BLaER1 treated with 17β-estradiol and CSF1 and Interleukin-3, amounts not matched to agents 10 nM and 100 nM (cell line): ENCODE measurements around the gene SCN4A.

Experiments
- H3K27ac ChIP-seq, 11 experiments: shearing (Covaris generic); formaldehyde crosslinking; 2 replicates each; pipeline ENCODE4 v1.8.1; 2022
- H3K27me3 ChIP-seq, 11 experiments: shearing (Covaris generic); formaldehyde crosslinking; 2 replicates each; pipeline ENCODE4 v1.8.1; 2022
- H3K36me3 ChIP-seq, 11 experiments: shearing (Covaris generic); formaldehyde crosslinking; 2 replicates each; pipeline ENCODE4 v1.8.1; 2022
- H3K4me1 ChIP-seq, 10 experiments: shearing (Covaris generic); formaldehyde crosslinking; 2 replicates each; pipeline ENCODE4 v1.8.1; 2022
- H3K4me2 ChIP-seq, 11 experiments: shearing (Covaris generic); formaldehyde crosslinking; 2 replicates each; pipeline ENCODE4 v1.8.1; 2022
- H3K4me3 ChIP-seq, 10 experiments: shearing (Covaris generic); formaldehyde crosslinking; 2 replicates each; pipeline ENCODE4 v1.8.1; 2022
- H3K9ac ChIP-seq, 11 experiments: shearing (Covaris generic); formaldehyde crosslinking; 2 replicates each; pipeline ENCODE4 v1.8.1; 2022
- H3K9me3 ChIP-seq, 11 experiments: shearing (Covaris generic); formaldehyde crosslinking; replicated peaks in 1 of 11; 2 replicates each; pipeline ENCODE4 v1.8.1; 2022
- H4K20me1 ChIP-seq, 11 experiments: shearing (Covaris generic); formaldehyde crosslinking; 2 replicates each; pipeline ENCODE4 v1.8.1; 2022
- Cebpa-rat ChIP-seq, 11 experiments: shearing (Covaris generic); IDR thresholded peaks; 2 replicates each; pipeline ENCODE4 v1.8.1; 2022

Gene SCN4A

DNA sequence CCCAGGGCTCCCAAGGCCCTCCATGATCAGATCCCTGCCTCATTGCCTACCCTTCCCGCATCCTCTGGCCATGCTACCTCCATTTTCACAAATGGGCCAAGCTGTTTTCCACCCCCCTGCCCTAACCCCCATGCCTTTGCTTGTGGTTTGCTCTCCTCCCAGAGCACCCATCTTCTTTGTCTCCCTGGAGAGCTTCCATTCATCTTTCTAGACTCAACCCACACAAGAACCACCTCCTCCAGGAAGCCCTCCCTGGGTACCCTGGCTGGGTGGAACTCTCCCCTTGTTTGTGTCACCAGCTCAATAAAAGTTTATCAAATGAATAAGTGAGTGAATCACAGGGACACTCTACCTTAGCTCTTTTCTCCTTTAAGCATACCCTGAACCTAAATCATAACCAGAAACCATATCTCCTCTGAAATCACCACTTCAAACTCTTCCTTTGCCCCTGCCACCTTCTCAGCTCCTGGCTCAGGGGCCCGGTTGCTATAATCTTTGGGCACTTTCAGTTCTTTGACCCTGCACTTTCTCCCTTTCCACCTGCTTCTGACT is 2.9 kb upstream of the SCN4A start:
- Histone ChIP-seq H3K4me3 (no peak overlapping the region), H3K36me3 (no peaks in the 10 kb centered on the region), H3K27me3 (no peaks in the 10 kb centered on the region), H3K4me1 (peaks cover 17 to 72% (median 67%) of the 10 kb centered on the region in 10 experiments), H3K27ac (no peak overlapping the region), H3K9me3 (no peaks in the 10 kb centered on the region), H3K9ac (no peak overlapping the region), H3K4me2 (peak overlapping the region in 9 of 11 experiments; percentile 39 to 85 (median 58); a peak in 15 of 22 replicates), H4K20me1 (no peaks in the 10 kb centered on the region)
- TF ChIP-seq Cebpa-rat (IDR thresholded peaks at IDR 0.05): no peak

DNA sequence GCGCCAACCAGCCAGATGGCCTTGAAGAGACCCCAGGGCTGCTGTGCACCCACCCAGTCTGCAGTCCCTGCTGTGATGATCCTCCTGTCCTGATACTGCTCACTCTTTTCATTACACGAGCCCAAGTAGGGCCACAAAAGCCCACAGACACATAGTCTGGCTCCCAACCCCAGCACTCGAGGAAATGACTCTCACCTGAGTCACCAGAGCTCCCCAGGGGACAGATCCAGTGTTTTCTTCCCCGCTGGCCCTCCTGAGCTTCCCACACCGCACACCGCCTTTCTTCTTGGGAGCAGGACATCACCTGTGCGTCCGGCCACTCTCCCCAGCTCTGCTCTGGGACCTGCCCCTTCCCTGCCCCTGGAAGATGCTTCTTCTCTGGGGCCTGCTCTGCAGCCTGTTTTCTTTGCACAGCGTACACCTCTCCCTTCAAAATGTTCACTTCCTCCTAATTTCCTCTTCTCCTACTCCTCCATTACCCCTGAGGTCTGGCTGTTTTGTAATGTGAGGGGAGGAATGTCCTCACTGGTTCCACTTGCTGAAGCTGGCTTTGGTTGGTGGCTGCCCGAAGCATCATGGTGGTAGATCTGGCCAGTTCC is 2.0 kb upstream of the SCN4A start:
- Histone ChIP-seq H3K4me2 (peak overlapping the region; percentile 39 to 85 (median 63)), H3K9me3 (no peaks in the 10 kb centered on the region), H3K4me1 (peaks cover 17 to 66% (median 63%) of the 10 kb centered on the region in 10 experiments), H3K36me3 (no peaks in the 10 kb centered on the region), H3K4me3 (no peak overlapping the region), H4K20me1 (no peaks in the 10 kb centered on the region), H3K27me3 (no peaks in the 10 kb centered on the region), H3K27ac (no peak overlapping the region), H3K9ac (peak overlapping the region in 1 of 11 experiments; percentile 7; a peak in 2 of 22 replicates)
- TF ChIP-seq Cebpa-rat (IDR thresholded peaks at IDR 0.05): no peak

DNA sequence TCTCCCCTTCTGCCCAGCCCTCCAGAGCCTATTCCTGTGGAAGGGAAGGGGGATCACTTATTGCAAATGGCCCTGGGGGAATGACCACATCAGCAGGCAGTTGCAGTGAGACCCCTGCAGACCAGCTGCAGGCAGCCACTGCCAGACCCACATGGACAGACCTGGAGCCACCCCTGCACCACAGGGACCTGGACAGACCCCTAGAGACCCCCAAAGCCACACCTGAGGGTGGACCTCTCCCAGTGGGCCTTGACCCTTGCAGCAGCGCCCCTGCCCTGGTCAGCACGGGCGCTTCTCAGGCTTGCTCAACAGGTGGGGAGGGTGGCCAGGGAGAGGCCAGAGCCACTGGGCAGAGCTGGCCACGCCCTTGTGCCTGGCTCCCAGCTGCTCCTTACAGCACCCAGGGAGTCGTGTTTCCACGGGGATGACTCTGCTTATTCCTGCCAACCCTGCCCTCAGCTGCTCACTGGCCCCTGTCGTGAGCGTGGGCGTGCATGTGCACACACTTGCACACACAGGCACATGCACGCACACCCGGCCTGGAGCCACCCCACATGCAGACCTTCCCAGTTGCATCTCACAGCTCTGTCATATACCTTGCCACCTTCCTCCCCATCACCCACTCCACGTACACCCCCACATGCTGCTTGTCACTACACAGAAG is 1.3 kb upstream of the SCN4A start:
- no peaks in the 10 kb centered on the region for H3K9me3 ChIP-seq
- H3K27ac ChIP-seq: no peak overlapping the region
- no peak for TF ChIP-seq Cebpa-rat (IDR thresholded peaks at IDR 0.05)
- H4K20me1 ChIP-seq: no peaks in the 10 kb centered on the region
- H3K4me1 ChIP-seq: peaks cover 17 to 60% (median 56%) of the 10 kb centered on the region in 10 experiments
- H3K9ac ChIP-seq: peak overlapping the region in 1 of 11 experiments; percentile 23; a peak in 2 of 22 replicates
- H3K27me3 ChIP-seq: no peaks in the 10 kb centered on the region
- H3K4me3 ChIP-seq: no peak overlapping the region
- H3K4me2 ChIP-seq: peak overlapping the region; percentile 39 to 85 (median 63)
- H3K36me3 ChIP-seq: no peaks in the 10 kb centered on the region

DNA sequence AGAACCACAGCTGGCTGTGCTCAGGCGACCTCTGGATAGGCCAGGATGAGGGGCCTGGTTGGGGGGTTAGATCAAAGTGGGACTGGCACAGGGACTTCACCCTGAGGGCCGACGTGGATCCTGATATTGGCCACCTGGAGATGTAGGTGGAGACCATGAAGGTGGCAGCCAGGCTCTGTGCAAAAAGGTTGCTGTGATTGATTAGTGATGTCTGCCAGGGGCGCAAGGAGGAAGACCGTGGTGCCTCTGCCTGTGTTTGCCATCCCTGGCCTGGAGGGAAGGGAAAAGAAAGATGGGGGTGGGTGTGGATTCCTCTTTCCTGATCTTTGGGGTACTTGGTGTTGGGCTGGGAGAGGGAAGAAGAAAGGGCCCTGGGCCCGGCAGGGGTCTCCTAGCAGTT is 529 bp upstream of the SCN4A start:
- Histone ChIP-seq H3K27ac (no peak overlapping the region), H3K27me3 (no peaks in the 10 kb centered on the region), H3K4me2 (peak overlapping the region in 7 of 11 experiments; percentile 15 to 85 (median 63); a peak in 10 of 22 replicates), H3K36me3 (no peaks in the 10 kb centered on the region), H3K4me3 (no peak overlapping the region), H4K20me1 (no peaks in the 10 kb centered on the region), H3K4me1 (peaks cover 17 to 52% (median 48%) of the 10 kb centered on the region in 10 experiments), H3K9ac (no peak overlapping the region), H3K9me3 (no peaks in the 10 kb centered on the region)
- no peak for TF ChIP-seq Cebpa-rat (IDR thresholded peaks at IDR 0.05)

DNA sequence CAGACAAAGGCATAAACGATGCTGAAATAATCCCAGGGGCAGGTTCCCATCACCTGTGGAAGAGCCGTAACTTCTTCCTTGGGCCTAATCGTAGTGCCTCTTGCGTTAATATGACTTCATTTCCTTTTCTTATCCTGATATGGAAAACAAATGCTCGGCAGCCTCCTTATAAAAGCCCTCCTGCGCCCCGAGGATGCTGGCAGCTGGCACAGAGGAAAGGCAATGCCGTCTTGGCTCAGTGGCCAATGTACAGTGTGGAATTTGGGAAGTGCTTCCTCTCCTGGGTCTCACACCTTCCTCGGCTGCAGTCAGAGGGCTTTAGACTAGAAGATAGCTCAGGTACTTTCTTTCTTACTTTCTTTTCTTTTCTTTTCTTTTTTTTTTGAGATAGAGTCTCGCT is 3.4 kb downstream of the SCN4A start:
- Histone ChIP-seq H3K27ac (no peak overlapping the region), H3K36me3 (no peaks in the 10 kb centered on the region), H4K20me1 (no peaks in the 10 kb centered on the region), H3K9ac (no peak overlapping the region), H3K4me3 (no peak overlapping the region), H3K27me3 (no peaks in the 10 kb centered on the region), H3K9me3 (no peaks in the 10 kb centered on the region), H3K4me2 (no peak overlapping the region), H3K4me1 (peaks cover 10 to 20% (median 16%) of the 10 kb centered on the region in 10 experiments)
- no peak for TF ChIP-seq Cebpa-rat (IDR thresholded peaks at IDR 0.05)

DNA sequence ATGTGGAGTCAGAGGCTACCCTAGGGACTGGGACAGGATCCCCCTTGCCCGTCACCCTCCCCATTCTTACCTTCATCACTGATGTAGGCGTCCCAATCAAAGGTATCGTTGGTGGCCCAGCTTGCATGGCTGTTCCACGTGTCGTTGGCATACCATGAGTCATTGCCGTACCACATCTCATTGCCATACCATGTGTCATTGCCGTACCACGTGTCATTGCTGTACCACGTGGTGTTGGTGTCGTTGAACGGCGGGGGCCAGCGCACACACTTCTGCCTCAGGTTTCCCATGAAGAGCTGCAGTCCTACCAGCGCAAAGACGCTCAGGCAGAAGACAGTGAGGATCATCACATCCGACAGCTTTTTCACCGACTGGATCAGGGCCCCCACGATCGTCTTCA is 4.8 kb downstream of the SCN4A start:
- H3K9ac ChIP-seq: no peak overlapping the region
- TF ChIP-seq Cebpa-rat (IDR thresholded peaks at IDR 0.05): no peak

DNA sequence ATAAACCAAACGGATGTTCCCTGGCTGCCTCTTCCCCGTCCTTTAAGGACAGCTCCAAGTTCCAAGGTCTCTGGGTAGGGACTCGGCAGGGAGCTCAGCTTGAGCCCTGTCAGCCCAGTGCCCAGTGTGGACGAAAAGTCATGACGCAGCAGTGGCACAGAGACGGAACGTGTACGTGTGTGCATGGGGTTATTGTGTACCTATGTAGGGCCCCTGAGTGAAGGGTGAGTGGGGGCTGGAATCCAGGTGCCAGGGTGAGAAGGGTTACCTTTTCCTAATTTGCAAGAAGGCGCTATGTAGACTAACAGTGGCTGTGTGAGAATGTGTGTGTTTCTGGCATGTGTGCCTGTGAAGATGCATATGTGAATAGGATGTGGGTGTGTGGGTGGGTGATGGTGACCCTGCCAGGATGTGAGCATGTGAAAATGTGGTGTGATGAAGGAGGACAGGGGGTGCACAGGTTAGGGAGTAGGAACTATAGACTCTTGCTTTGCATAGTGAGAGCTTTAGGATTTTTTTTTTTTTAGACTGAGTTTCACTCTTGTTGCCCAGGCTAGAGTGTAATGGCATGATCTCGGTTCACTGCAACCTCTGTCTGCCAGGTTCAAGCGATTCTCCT is 6.0 kb downstream of the SCN4A start:
- Histone ChIP-seq H3K4me3 (no peak overlapping the region), H3K27me3 (no peaks in the 10 kb centered on the region), H3K9ac (no peak overlapping the region), H3K36me3 (no peaks in the 10 kb centered on the region), H3K9me3 (no peaks in the 10 kb centered on the region), H3K27ac (no peak overlapping the region), H3K4me2 (peak overlapping the region in 5 of 11 experiments; percentile 17 to 28 (median 24); a peak in 5 of 22 replicates), H3K4me1 (peaks cover 0 to 18% (median 7%) of the 10 kb centered on the region in 10 experiments; a peak in 13 of 20 replicates), H4K20me1 (no peaks in the 10 kb centered on the region)
- TF ChIP-seq Cebpa-rat (IDR thresholded peaks at IDR 0.05): no peak

More for the DNA sequence above, 4.8 kb downstream of the SCN4A start:
- Histone ChIP-seq H3K9me3 (no peaks in the 10 kb centered on the region), H3K36me3 (no peaks in the 10 kb centered on the region), H4K20me1 (no peaks in the 10 kb centered on the region), H3K27me3 (no peaks in the 10 kb centered on the region), H3K4me2 (no peak overlapping the region), H3K4me1 (peaks cover 0 to 9% (median 7%) of the 10 kb centered on the region in 10 experiments; a peak in 13 of 20 replicates), H3K4me3 (no peak overlapping the region), H3K27ac (no peak overlapping the region)

DNA sequence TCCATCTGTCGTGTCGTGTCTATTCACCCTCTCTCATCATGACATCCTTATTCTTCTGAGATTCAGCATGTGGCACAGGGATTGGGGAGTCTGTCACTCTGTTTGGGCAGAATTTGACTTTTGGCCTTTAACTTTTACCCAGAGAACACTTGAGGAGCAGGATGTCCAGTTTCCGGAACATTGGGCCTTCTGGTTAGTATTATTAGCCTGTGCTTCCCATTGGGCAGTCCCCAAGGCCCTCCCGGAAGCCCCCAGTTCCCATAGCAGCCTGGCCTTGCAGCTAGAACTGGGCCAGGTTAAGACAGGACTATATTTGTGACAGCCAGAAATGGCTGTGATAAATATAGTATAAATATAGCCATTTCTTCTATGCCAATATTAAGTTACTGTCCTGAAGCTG is 9.6 kb downstream of the SCN4A start:
- Histone ChIP-seq H3K27me3 (no peaks in the 10 kb centered on the region), H3K4me3 (no peak overlapping the region), H4K20me1 (no peaks in the 10 kb centered on the region), H3K27ac (no peak overlapping the region), H3K36me3 (no peaks in the 10 kb centered on the region), H3K9me3 (no peaks in the 10 kb centered on the region), H3K9ac (no peak overlapping the region), H3K4me2 (no peak overlapping the region), H3K4me1 (peaks cover 8 to 39% (median 27%) of the 10 kb centered on the region in 10 experiments; a peak in 19 of 20 replicates)
- no peak for TF ChIP-seq Cebpa-rat (IDR thresholded peaks at IDR 0.05)

DNA sequence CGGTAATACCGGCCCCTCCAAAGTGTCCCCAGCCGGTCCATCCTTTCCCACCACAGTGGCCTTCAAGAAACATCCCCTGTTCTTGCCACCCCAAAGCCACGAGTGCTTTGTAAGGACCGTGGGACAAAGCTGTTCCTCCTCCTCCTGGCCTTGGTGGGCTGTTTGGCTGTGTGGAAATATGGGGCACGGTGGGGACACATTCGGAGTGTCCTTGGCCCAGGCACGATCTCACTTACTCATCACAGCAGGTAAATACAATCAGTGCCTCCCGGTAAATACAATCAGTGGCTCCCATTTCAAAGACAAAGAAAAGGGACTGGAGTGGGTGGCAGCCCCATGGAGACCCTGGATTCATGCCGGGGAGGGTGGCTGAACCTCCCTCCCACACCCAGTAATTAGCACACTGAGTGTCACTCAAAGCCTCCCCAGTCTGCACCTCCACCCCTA is 10.4 kb downstream of the SCN4A start:
- no peak for TF ChIP-seq Cebpa-rat (IDR thresholded peaks at IDR 0.05)
- H3K4me3 ChIP-seq: no peak overlapping the region

More for the DNA sequence above, 10.4 kb downstream of the SCN4A start:
- Histone ChIP-seq H3K36me3 (no peaks in the 10 kb centered on the region), H3K27ac (no peak overlapping the region), H3K9me3 (no peaks in the 10 kb centered on the region), H3K27me3 (no peaks in the 10 kb centered on the region), H4K20me1 (no peaks in the 10 kb centered on the region), H3K9ac (no peak overlapping the region), H3K4me2 (no peak overlapping the region), H3K4me1 (peaks cover 8 to 39% (median 27%) of the 10 kb centered on the region in 10 experiments; a peak in 19 of 20 replicates)
